NCI-H446 treated with DMSO at 0.1 percent for 48 hours (cell line): Measurements from ENCODE around the gene STRA6.

Source experiments
- DNase-seq: peaks from one replicate; lab custom pipeline; 2025; lab: John Stamatoyannopoulos, UW

Gene STRA6, protein sequence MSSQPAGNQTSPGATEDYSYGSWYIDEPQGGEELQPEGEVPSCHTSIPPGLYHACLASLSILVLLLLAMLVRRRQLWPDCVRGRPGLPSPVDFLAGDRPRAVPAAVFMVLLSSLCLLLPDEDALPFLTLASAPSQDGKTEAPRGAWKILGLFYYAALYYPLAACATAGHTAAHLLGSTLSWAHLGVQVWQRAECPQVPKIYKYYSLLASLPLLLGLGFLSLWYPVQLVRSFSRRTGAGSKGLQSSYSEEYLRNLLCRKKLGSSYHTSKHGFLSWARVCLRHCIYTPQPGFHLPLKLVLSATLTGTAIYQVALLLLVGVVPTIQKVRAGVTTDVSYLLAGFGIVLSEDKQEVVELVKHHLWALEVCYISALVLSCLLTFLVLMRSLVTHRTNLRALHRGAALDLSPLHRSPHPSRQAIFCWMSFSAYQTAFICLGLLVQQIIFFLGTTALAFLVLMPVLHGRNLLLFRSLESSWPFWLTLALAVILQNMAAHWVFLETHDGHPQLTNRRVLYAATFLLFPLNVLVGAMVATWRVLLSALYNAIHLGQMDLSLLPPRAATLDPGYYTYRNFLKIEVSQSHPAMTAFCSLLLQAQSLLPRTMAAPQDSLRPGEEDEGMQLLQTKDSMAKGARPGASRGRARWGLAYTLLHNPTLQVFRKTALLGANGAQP

GRCh38 chr15:74202452-74203401, at the start of gene STRA6:
STRA6 (minus strand) TSS chr15:74202787; CDS start chr15:74202267, 520 bp downstream.
- no peak for DNase-seq

DNA sequence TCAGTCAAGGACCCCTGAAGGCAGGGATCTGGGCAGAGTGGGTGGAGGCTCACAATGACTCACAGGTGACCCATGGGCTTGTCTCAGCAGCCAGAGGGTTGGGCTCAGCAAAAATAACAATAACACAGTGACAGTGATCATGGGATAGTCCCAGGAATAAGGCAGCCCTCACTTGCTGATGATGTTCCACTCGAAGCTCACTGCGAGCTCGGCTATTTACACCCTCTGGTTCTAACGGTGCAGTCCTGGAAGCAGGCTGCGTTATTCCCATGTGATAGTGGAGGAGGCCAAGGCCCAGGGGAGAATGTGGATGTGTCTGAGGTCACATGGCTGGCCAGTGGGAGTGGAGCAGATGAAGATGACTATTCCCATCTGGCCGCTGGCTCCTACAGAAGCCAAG, 49.7 kb upstream of the STRA6 start:
- DNase-seq = peak; percentile 19

DNA sequence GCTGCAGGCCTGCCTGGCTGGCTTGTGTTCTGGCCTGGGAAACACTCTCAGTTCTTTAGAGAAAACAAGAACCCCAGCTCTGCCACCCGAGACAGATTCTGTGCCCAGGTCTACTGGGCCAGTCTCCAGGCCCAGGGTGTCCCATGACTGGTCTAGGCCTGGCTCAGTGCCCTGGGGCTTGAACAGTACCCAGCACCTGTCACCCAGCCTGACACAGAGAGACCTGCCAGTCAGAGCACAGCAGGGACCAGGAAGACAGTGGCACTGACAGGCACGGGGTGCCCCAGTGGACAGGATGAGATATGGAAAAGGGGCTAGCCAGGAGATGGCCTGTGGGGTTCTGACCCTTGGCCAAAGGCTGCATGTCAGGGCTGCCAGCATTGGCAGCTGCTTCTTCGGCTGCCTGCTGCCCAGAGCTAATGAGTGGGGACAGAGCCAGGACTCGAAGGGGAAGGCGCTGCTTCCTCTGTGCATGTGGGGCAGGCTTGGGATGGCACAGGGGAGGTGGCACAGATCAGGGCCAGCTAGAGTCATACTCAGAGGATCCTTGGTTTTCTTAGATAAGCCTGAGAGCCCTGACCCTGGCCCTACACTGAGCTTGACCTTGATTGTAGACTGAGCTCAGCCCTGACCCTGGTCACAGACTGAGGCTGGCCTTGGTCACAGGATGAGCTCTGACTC, 48.7 kb upstream of the STRA6 start:
- DNase-seq = peak; percentile 93

DNA sequence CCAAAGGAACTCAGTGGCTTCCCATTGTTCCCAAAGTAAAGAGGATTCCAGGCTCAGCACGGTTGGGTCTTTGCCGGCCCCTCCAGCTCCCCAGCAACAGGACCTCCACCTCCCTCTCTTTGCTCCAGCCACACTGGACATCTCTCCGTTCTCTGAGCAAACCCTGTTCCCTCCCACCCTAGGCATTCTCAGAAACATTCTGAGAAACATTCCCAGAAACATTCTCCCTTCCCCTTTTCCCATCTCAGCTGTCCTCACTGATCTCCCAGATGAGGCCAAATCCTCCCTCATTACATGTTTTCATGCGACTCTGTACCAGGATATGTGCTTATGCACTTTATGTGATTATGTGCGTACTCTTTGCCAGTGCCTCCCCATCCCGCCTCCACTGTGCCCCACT, 47.7 kb upstream of the STRA6 start:
- DNase-seq = no peak

GRCh38 chr15:74245342-74245931, 42.9 kb upstream of the STRA6 start:
- peak; percentile 69 for DNase-seq

DNA sequence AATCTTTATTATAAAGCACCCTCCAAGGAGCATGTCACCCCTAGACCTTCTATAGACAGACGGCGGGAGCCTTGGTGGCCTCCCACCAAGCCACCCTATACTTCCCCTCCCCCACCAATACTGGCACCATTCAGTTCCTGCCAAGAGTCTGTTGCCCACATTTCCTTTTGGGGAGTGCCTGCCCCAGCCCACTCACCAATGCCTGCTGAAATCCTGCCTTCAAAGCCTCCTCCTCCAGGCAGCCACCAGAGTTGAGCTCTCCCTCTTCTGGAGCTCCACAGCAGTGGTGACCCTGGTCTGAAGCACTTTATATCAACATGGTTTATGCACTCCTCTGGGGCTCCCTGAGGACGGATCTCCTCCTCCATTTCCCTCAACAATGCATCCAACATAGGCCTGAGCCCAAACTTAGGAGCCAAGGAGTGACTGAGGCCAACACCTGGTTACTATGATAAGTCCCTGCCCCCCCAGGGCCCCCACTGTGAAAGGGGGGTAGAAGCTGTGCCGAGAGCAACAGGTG, 42.3 kb upstream of the STRA6 start:
- no peak for DNase-seq

GRCh38 chr15:74243431-74243830, 40.8 kb upstream of the STRA6 start:
- DNase-seq = no peak

GRCh38 chr15:74242441-74243185, 40.0 kb upstream of the STRA6 start:
- no peak for DNase-seq

- DNase-seq = no peak
Observed at GRCh38 chr15:74240897-74241614, 38.5 kb upstream of the STRA6 start.

GRCh38 chr15:74240002-74240568, 37.5 kb upstream of the STRA6 start:
- peak; percentile 97 for DNase-seq

DNA sequence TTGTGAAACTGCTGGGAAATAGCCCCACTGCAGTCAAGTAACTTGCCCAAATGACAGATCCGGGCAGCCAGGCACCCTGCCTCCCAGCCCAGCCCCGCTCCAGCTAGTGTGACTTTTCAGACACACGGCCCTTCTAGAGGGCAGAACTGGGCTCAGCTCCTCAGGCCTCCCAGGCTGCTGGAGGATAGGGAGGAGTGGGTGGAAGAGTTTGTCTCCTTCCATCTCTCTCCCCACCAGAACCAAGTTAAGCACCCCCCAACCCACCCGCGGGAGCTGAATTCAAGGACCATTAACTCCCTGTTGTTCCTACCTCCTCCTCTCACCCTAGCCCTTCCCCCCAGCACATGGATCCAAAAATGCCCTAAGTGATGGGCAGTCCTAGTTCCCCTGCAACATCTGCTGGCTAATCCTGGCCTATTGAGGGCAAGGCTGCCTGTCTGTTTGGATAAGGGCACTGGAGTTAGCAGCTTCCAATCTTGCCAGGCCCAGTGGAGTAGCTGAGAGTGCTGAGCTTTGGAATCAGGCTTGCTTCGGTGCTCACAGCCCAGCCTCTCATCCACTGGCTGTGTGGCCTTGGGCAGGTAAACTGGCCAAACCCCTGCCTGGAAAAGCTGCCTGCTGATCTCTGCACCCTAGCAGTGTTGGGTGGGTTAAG, 36.6 kb upstream of the STRA6 start:
- peak; percentile 68 for DNase-seq

DNA sequence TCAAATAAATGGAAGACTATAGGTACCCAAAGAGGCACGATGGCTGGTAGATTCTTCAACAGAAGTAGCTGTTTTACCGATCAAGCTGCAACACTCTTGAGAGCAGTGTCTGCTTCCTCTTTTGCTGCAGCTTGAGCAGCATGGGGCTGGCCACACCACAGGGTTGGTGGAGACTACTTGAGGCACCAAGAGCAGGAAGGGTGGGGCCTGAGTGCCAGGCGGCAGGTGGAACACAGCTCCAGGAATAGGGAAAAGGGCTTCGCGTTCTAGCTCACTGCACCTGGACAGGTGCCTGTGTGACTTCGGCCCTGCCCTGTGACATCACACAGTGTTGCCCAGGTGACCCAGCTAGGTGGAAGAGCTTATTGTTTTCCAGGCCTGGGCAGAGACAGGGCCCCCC, 33.4 kb upstream of the STRA6 start, which contains the start of gene CCDC33:
CCDC33 (plus strand) TSS at position 365 of the 400 bp plus-strand sequence. CDS start 394 bp downstream, outside the sequence.
- DNase-seq = no peak

DNA sequence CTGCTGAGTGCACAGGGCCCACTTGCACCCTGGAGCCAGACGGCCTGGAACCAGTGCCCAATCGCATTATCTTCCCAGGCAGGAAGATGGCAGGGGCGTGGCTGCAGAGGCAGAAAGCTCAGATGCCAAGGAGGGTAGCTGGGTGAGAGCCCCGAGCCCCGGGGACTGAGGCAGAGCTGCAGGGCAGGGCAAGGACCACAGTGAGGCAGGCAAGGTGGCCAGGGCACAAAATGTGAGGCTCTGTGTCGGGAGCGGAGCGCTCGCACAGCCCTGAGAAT, 31.9 kb upstream of the STRA6 start:
- DNase-seq = no peak

DNA sequence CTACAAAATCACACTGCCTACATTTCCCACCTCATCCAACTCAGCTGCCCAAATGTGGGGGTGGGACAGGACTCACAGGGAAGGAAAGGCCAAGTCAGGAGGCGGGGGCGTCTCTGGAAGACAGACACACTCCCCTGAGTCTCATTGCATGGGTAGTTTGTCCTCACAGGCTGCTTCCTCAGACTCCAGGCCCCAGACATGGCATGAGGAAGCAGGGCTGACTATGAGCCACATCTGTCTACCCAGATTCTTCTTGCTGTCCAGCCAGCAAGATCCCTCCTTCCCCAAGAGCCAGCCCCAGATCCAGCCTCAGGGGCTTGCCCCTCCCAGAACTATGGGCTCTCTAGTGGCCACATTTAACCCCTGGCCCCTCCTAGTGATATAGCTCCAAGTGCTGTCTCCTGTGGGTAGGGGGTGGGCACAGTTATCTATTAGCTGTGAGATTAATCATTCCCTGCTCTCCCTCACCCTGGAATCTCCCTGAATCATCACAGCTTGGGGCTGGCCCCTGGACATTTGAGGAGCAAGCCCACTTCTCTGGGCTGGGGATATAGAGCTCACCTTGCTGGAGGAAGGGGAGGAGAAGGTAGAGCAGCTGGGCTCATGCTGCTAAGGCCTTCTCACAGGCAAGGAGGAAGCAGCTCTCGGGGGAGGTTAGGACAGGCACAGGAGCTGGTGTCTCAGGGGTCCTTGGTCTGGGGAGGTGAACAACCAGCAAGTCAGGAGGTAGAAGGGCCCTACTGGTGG, 31.4 kb upstream of the STRA6 start:
- no peak for DNase-seq

GRCh38 chr15:74233373-74233772, 30.8 kb upstream of the STRA6 start:
- no peak for DNase-seq

GRCh38 chr15:74231475-74231874, 28.9 kb upstream of the STRA6 start:
- no peak for DNase-seq

DNA sequence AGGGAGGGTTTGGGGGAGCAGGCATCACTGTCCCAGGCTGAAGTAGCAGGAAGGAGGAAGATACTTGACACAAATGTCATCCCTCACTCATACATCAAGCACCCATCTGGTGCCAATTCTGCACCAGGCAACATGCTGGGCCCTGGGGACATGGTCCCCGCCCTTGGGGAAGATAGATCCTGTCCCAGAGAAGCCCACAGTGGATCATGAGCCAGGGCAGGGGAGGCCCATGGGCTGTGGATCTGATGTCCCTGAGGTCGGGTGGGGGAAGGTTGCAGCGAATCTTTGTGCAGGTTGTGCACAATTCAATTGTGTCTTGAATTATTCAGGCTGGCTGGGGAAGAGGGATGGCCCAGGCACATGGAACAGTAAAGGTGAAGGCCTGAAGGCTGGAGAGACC, 27.1 kb upstream of the STRA6 start:
- no peak for DNase-seq

DNA sequence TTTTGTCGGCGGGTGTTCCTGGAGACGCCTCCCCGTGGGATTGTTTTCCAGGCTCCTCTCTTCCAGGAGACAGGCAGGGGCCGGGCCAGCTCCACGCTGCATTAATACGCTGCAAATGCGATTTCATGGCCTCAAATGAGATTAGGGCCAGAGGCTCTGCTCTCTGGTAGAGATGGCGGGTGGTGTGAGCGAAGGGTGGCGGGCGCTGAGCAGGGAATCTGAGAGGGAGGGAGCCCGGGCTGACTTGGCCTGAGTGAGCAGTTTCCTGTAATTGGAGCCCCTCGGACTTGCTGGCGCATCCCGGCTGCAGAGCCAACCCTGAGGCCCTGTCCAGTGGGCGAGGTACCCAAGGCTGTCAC, 26.1 kb upstream of the STRA6 start:
- DNase-seq = peak; percentile 45
